ENCODE data around the gene LEMD2. TPM values are rescaled to one million over a fixed set of nuclear protein-coding genes. Genes with fewer than 3 reads are reported as not detected.

The LEMD2 gene
- polyA plus RNA-seq, 1 of the 3 experiments (the other 2 are of a cell fraction), result 56.5 TPM

DNA sequence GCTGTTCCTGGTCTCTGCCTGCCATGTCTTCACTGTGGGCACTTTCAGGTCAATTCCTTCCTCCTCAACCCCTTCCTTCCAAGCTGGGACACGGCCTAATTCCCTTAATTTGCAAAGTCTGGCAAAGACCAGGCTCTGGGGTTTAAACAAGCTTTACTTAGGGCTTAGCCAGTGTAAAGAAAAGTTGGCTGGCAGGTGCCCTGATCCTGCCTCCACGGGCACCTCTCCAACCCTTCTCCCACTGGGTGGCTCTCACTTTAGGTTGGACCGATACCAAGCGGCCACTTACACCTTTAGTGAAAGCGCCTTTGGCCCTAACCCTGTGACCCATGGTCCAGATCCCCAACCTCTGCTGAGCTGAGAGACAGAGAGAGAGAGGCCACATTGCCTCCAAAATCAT lies 28.6 kb upstream of the LEMD2 start:
- ChIA-PET POLR2A (no interaction called here), CTCF (interaction anchor here (1.3 to 3.0 kb wide), 2 partner anchors 11 to 46 kb away, joined by 5 to 8 read pairs; no protein-coding TSS in a partner anchor)
- H3K9ac ChIP-seq, result no peak overlapping the region
- no peak overlapping the region for H3K4me3 ChIP-seq (ENCODE audit: low read depth in 2 of 2, low read length in 1 of 2)
- 0 out of 2 replicates have a peak, but pooled peaks cover 2% of the 10 kb centered on the region for H4K20me1 ChIP-seq (ENCODE audit: insufficient read depth)
- TF ChIP-seq TAF1 (IDR thresholded peaks at IDR 0.05; ENCODE audit: borderline replicate concordance, low read depth, low read length), result no peak
- TF ChIP-seq TEAD4 (IDR thresholded peaks at IDR 0.05; ENCODE audit: borderline replicate concordance, insufficient read depth), result no peak
- H3K9me2 ChIP-seq, result no peaks in the 10 kb centered on the region
- H3K79me2 ChIP-seq (ENCODE audit: insufficient read depth), result no peaks in the 10 kb centered on the region
- H3K27ac ChIP-seq (ENCODE audit: low read depth in 2 of 2, low read length in 1 of 2), result no peak overlapping the region
- H3K9me3 ChIP-seq, result no peaks in the 10 kb centered on the region
- no peaks in the 10 kb centered on the region for H3K36me3 ChIP-seq (replicated peaks in 1 of 2; ENCODE audit: control insufficient read depth in 1 of 2, insufficient read depth in 2 of 2, low read length in 1 of 2)
- H3K27me3 ChIP-seq (ENCODE audit: insufficient read depth), result peaks cover 6% of the 10 kb centered on the region; the same call in 1 of the 2 replicates
- 69% methylated on average over 5 of the region's 5 CpGs for WGBS (ENCODE audit: low lambda C conversion rate)
- DNase-seq, result no peak
- no peak overlapping the region for H2AFZ ChIP-seq (ENCODE audit: low read depth)
- H3F3A ChIP-seq (replicated peaks; ENCODE audit: insufficient read depth), result no peaks in the 10 kb centered on the region
- H3K4me2 ChIP-seq, result no peak overlapping the region
- peaks cover 0 to 11% of the 10 kb centered on the region in 2 experiments; a peak in 1 of 4 replicates for H3K4me1 ChIP-seq (ENCODE audit: control insufficient read depth in 1 of 2, insufficient read depth in 2 of 2, low read depth in 1 of 2, low read length in 1 of 2)

DNA sequence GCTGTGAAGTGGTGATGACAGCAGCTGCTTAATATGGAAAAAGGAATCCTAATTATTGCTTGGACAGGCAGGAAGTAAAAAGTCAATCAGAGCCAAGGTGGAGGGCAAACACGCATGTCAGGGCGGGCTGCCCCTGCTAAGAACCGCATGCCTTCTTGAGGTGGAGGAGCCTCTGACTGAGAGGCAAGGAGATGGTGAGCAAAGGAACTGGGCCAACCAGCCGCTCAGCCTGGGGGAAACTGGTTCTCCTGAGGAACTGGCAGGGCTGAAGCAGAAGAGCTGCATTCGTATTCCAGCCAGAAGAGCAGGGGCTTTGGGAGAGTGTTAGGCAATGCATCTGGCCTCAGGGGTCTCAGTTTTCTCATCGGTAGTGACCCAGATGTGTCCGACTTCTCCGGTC lies 28.0 kb upstream of the LEMD2 start:
- Histone ChIP-seq H4K20me1 (ENCODE audit: insufficient read depth) (0 out of 2 replicates have a peak, but pooled peaks cover 2% of the 10 kb centered on the region), H3K27me3 (ENCODE audit: insufficient read depth) (peaks cover 6% of the 10 kb centered on the region; the same call in 1 of the 2 replicates), H3K9ac (no peak overlapping the region), H3K79me2 (ENCODE audit: insufficient read depth) (no peaks in the 10 kb centered on the region), H3K36me3 (replicated peaks in 1 of 2; ENCODE audit: control insufficient read depth in 1 of 2, insufficient read depth in 2 of 2, low read length in 1 of 2) (no peaks in the 10 kb centered on the region), H3K4me1 (ENCODE audit: control insufficient read depth in 1 of 2, insufficient read depth in 2 of 2, low read depth in 1 of 2, low read length in 1 of 2) (peaks cover 0 to 14% of the 10 kb centered on the region in 2 experiments; a peak in 1 of 4 replicates), H3K9me2 (no peaks in the 10 kb centered on the region), H2AFZ (ENCODE audit: low read depth) (no peak overlapping the region), H3K27ac (ENCODE audit: low read depth in 2 of 2, low read length in 1 of 2) (no peak overlapping the region), H3K9me3 (no peaks in the 10 kb centered on the region), H3K4me3 (ENCODE audit: low read depth in 2 of 2, low read length in 1 of 2) (no peak overlapping the region), H3F3A (replicated peaks; ENCODE audit: insufficient read depth) (no peaks in the 10 kb centered on the region), H3K4me2 (no peak overlapping the region)
- CTCF ChIA-PET, result interaction anchor here (1.3 to 3.0 kb wide), 3 partner anchors 12 to 211 kb away, joined by 5 to 8 read pairs (median 7); no protein-coding TSS in a partner anchor
- 78% methylated on average over 8 of the region's 8 CpGs for WGBS (ENCODE audit: low lambda C conversion rate)
- DNase-seq, result no peak
- POLR2A ChIA-PET, result no interaction called here
- TF ChIP-seq GATA2 (CRISPR knock-in tag; IDR thresholded peaks at IDR 0.05) (no peak), TAF1 (IDR thresholded peaks at IDR 0.05; ENCODE audit: borderline replicate concordance, low read depth, low read length) (no peak), FOXM1 (IDR thresholded peaks at IDR 0.05; ENCODE audit: low read depth) (no peak), NFIC (IDR thresholded peaks at IDR 0.05; ENCODE audit: borderline replicate concordance) (no peak), YY1 (IDR thresholded peaks at IDR 0.05; ENCODE audit: low read depth) (no peak), TCF12 (IDR thresholded peaks at IDR 0.05) (no peak), SMC3 (IDR thresholded peaks at IDR 0.05; ENCODE audit: low read depth, low read length) (no peak), FOSL2 (IDR thresholded peaks at IDR 0.05; ENCODE audit: borderline replicate concordance, low read depth) (no peak), TEAD4 (IDR thresholded peaks at IDR 0.05; ENCODE audit: borderline replicate concordance, insufficient read depth) (no peak)
- TF ChIP-seq, protein P1, sequence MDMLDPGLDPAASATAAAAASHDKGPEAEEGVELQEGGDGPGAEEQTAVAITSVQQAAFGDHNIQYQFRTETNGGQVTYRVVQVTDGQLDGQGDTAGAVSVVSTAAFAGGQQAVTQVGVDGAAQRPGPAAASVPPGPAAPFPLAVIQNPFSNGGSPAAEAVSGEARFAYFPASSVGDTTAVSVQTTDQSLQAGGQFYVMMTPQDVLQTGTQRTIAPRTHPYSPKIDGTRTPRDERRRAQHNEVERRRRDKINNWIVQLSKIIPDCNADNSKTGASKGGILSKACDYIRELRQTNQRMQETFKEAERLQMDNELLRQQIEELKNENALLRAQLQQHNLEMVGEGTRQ (IDR thresholded peaks at IDR 0.05; ENCODE audit: borderline replicate concordance, low read depth, low read length), result no peak
- TF ChIP-seq, protein P2, sequence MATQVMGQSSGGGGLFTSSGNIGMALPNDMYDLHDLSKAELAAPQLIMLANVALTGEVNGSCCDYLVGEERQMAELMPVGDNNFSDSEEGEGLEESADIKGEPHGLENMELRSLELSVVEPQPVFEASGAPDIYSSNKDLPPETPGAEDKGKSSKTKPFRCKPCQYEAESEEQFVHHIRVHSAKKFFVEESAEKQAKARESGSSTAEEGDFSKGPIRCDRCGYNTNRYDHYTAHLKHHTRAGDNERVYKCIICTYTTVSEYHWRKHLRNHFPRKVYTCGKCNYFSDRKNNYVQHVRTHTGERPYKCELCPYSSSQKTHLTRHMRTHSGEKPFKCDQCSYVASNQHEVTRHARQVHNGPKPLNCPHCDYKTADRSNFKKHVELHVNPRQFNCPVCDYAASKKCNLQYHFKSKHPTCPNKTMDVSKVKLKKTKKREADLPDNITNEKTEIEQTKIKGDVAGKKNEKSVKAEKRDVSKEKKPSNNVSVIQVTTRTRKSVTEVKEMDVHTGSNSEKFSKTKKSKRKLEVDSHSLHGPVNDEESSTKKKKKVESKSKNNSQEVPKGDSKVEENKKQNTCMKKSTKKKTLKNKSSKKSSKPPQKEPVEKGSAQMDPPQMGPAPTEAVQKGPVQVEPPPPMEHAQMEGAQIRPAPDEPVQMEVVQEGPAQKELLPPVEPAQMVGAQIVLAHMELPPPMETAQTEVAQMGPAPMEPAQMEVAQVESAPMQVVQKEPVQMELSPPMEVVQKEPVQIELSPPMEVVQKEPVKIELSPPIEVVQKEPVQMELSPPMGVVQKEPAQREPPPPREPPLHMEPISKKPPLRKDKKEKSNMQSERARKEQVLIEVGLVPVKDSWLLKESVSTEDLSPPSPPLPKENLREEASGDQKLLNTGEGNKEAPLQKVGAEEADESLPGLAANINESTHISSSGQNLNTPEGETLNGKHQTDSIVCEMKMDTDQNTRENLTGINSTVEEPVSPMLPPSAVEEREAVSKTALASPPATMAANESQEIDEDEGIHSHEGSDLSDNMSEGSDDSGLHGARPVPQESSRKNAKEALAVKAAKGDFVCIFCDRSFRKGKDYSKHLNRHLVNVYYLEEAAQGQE (IDR thresholded peaks at IDR 0.05; ENCODE audit: low read depth, low read length), result no peak
